HEK293 (cell line): Measurements from ENCODE around the gene GPR3.

Experiments used
- CTCF ChIA-PET: fragments of 350-600 bp; formaldehyde crosslinking; extraction: SDS; loops from one replicate; lab custom pipeline; 2021; ENCODE audit warnings: antibody characterized with exemption; lab: Yijun Ruan, JAX
- POLR2A ChIA-PET: fragments of 300-600 bp; formaldehyde crosslinking; extraction: SDS; loops from one replicate; lab custom pipeline; 2020; ENCODE audit warnings: antibody characterized with exemption, inconsistent platforms; lab: Yijun Ruan, JAX
- H3K27ac ChIP-seq: fragments of 200-500 bp; sonication (Bioruptor generic); 2 replicates; pipeline ENCODE4 v1.5.1; 2014; ENCODE audit warnings: low read depth, low read length, control low read depth, inconsistent platforms; ENCODE audit errors: extremely low read depth
- H3K36me3 ChIP-seq, 2 experiments: fragments of 200-500 bp in 1 of 2; sonication (Bioruptor generic) in 1 of 2; 1 replicate in 1 of 2; 2 replicates in 1 of 2; pipeline ENCODE4 v1.5.1; 2014 to 2017; ENCODE audit warnings: inconsistent platforms in 2 of 2, low read length in 2 of 2; ENCODE audit not compliant: control insufficient read depth in 2 of 2, insufficient read depth in 1 of 2
- H3K4me1 ChIP-seq: fragments of 200-500 bp; sonication (Bioruptor generic); 2 replicates; pipeline ENCODE4 v1.5.1; 2014; ENCODE audit warnings: mild to moderate bottlenecking, low read length, inconsistent platforms; ENCODE audit not compliant: control insufficient read depth, insufficient read depth
- H3K4me3 ChIP-seq: 2 replicates; pipeline ENCODE4 v1.5.1; 2011; ENCODE audit warnings: low read depth, mild to moderate bottlenecking, control low read depth, low read length, moderate library complexity
- H3K9me3 ChIP-seq: fragments of 200-500 bp; sonication (Bioruptor generic); 2 replicates; pipeline ENCODE4 v1.5.1; 2014; ENCODE audit warnings: low read depth, low read length, inconsistent platforms; ENCODE audit not compliant: control insufficient read depth, insufficient read depth
- EGR2 ChIP-seq: fragments of 450-650 bp; formaldehyde crosslinking; IDR thresholded peaks from 2 replicates; pipeline ENCODE4 v1.5.1; 2016; ENCODE audit warnings: low read depth, missing biosample characterization, missing genetic modification characterization
- IKZF3 ChIP-seq: fragments of 450-650 bp; IDR thresholded peaks from 2 replicates; pipeline ENCODE4 v1.5.0; 2018; ENCODE audit warnings: missing biosample characterization, mild to moderate bottlenecking, missing genetic modification characterization, moderate library complexity
- SCRT1 ChIP-seq: fragments of 450-650 bp; formaldehyde crosslinking; IDR thresholded peaks from 2 replicates; pipeline ENCODE4 v1.5.1; 2016; ENCODE audit warnings: missing biosample characterization, missing genetic modification characterization, borderline replicate concordance
- SP2 ChIP-seq: fragments of 450-650 bp; formaldehyde crosslinking; IDR thresholded peaks from 2 replicates; pipeline ENCODE4 v1.5.1; 2016; ENCODE audit warnings: missing biosample characterization, missing genetic modification characterization
- WT1 ChIP-seq: fragments of 450-650 bp; formaldehyde crosslinking; IDR thresholded peaks from 2 replicates; pipeline ENCODE4 v1.5.1; 2016; ENCODE audit warnings: missing biosample characterization, missing genetic modification characterization
- ZBTB11 ChIP-seq: fragments of 450-650 bp; formaldehyde crosslinking; conservative IDR thresholded peaks from 2 replicates; pipeline ENCODE4 v1.5.1; 2016; ENCODE audit warnings: low read depth, missing biosample characterization, missing genetic modification characterization
- ZBTB20 ChIP-seq: fragments of 450-650 bp; formaldehyde crosslinking; IDR thresholded peaks from 2 replicates; pipeline ENCODE4 v1.5.1; 2016; ENCODE audit warnings: missing biosample characterization, missing genetic modification characterization
- ZFP41 ChIP-seq: fragments of 450-650 bp; formaldehyde crosslinking; IDR thresholded peaks from 2 replicates; pipeline ENCODE4 v1.5.1; 2016; ENCODE audit warnings: missing biosample characterization, missing genetic modification characterization, borderline replicate concordance
- ZIC2 ChIP-seq: fragments of 450-650 bp; formaldehyde crosslinking; IDR thresholded peaks from 2 replicates; pipeline ENCODE4 v1.5.1; 2016; ENCODE audit warnings: missing biosample characterization, missing genetic modification characterization
- ZNF10 ChIP-seq: fragments of 450-650 bp; formaldehyde crosslinking; IDR thresholded peaks from 2 replicates; pipeline ENCODE4 v1.5.1; 2017; ENCODE audit warnings: missing biosample characterization, missing genetic modification characterization
- ZNF138 ChIP-seq: fragments of 450-650 bp; formaldehyde crosslinking; IDR thresholded peaks from 2 replicates; pipeline ENCODE4 v1.5.1; 2016; ENCODE audit warnings: missing biosample characterization, missing genetic modification characterization, borderline replicate concordance
- ZNF16 ChIP-seq: fragments of 450-650 bp; formaldehyde crosslinking; IDR thresholded peaks from 2 replicates; pipeline ENCODE4 v1.5.1; 2016; ENCODE audit warnings: low read depth, missing biosample characterization, missing genetic modification characterization
- ZNF184 ChIP-seq: fragments of 450-650 bp; IDR thresholded peaks from 2 replicates; pipeline ENCODE4 v1.5.1; 2018; ENCODE audit warnings: missing biosample characterization, mild to moderate bottlenecking, missing genetic modification characterization
- ZNF274 ChIP-seq, 2 experiments: fragments of 200-500 bp in 1 of 2; fragments of 450-650 bp in 1 of 2; sonication (Bioruptor generic) in 1 of 2; formaldehyde crosslinking in 1 of 2; IDR thresholded peaks; 2 replicates each; pipeline versions ENCODE4 v1.5.1 to v1.6.1; 2014 to 2016; ENCODE audit warnings: borderline replicate concordance in 1 of 2, inconsistent platforms in 1 of 2, low read length in 1 of 2, missing biosample characterization in 1 of 2, missing genetic modification characterization in 1 of 2
- ZNF350 ChIP-seq: fragments of 450-650 bp; formaldehyde crosslinking; IDR thresholded peaks from 2 replicates; pipeline ENCODE4 v1.5.0; 2017; ENCODE audit warnings: missing biosample characterization, mild to moderate bottlenecking, missing genetic modification characterization
- ZNF362 ChIP-seq: fragments of 450-650 bp; formaldehyde crosslinking; IDR thresholded peaks from 2 replicates; pipeline ENCODE4 v1.5.1; 2016; ENCODE audit warnings: missing biosample characterization, missing genetic modification characterization
- ZNF394 ChIP-seq: fragments of 450-650 bp; formaldehyde crosslinking; IDR thresholded peaks from 2 replicates; pipeline ENCODE4 v1.5.1; 2016; ENCODE audit warnings: missing biosample characterization, missing genetic modification characterization, mild to moderate bottlenecking, moderate library complexity, borderline replicate concordance
- ZNF404 ChIP-seq: fragments of 450-650 bp; formaldehyde crosslinking; IDR thresholded peaks from 2 replicates; pipeline ENCODE4 v1.5.1; 2017; ENCODE audit warnings: missing biosample characterization, missing genetic modification characterization
- ZNF488 ChIP-seq: fragments of 450-650 bp; formaldehyde crosslinking; IDR thresholded peaks from 2 replicates; pipeline ENCODE4 v1.5.1; 2016; ENCODE audit warnings: missing biosample characterization, missing genetic modification characterization
- ZNF544 ChIP-seq: fragments of 450-650 bp; formaldehyde crosslinking; IDR thresholded peaks from 2 replicates; pipeline ENCODE4 v1.5.0; 2017; ENCODE audit warnings: missing biosample characterization, missing genetic modification characterization
- ZNF558 ChIP-seq: fragments of 450-650 bp; formaldehyde crosslinking; IDR thresholded peaks from 2 replicates; pipeline ENCODE4 v1.5.1; 2016; ENCODE audit warnings: missing biosample characterization, missing genetic modification characterization
- ZNF560 ChIP-seq: fragments of 450-650 bp; formaldehyde crosslinking; IDR thresholded peaks from 2 replicates; pipeline ENCODE4 v1.5.1; 2017; ENCODE audit warnings: missing biosample characterization, missing genetic modification characterization, borderline replicate concordance
- ZNF571 ChIP-seq: fragments of 450-650 bp; formaldehyde crosslinking; IDR thresholded peaks from 2 replicates; pipeline ENCODE4 v1.5.0; 2017; ENCODE audit warnings: missing biosample characterization, missing genetic modification characterization
- ZNF747 ChIP-seq: fragments of 450-650 bp; formaldehyde crosslinking; IDR thresholded peaks from 2 replicates; pipeline ENCODE4 v1.5.1; 2016; ENCODE audit warnings: missing biosample characterization, missing genetic modification characterization
- ZNF791 ChIP-seq: fragments of 450-650 bp; formaldehyde crosslinking; IDR thresholded peaks from 2 replicates; pipeline ENCODE4 v1.5.1; 2016; ENCODE audit warnings: missing biosample characterization, missing genetic modification characterization
- TF ChIP-seq, protein P1 (sequence below): fragments of 450-650 bp; formaldehyde crosslinking; IDR thresholded peaks from 2 replicates; pipeline ENCODE4 v1.5.1; 2016; ENCODE audit warnings: missing biosample characterization, missing genetic modification characterization, low read depth

Gene GPR3

GRCh38 chr1:27366113-27366410 lies 26.4 kb upstream of the GPR3 start (continued):
- TF ChIP-seq ZIC2 (no peak), ZNF274 (IDR thresholded peaks at IDR 0.05; ENCODE audit: low read length) (no peak), ZNF274 (tag by site-specific recombination; IDR thresholded peaks at IDR 0.05; ENCODE audit: borderline replicate concordance) (no peak), IKZF3 (tag by site-specific recombination) (no peak), SP2 (tag by site-specific recombination) (peak; percentile 3; the same call in 1 of the 2 replicates), ZNF404 (tag by site-specific recombination) (no peak)

- Histone ChIP-seq H3K9me3 (no peaks in the 10 kb centered on the region), H3K27ac (peak within 1 kb of the TSS; percentile 78), H3K4me3 (peak within 1 kb of the TSS; percentile 60), H3K4me1 (peaks cover 2% of the 10 kb centered on the region; the same call in 1 of the 2 replicates), H3K36me3 (peaks cover 0 to 26% of the 10 kb centered on the region in 2 experiments; a peak in 1 of 3 replicates)
- CTCF ChIA-PET = interaction anchor here (0.6 to 5.1 kb wide), 27 partner anchors 9 to 1896 kb away, joined by 3 to 84 read pairs (median 5); partner anchors contain the start of gene CD164L2
- POLR2A ChIA-PET = interaction anchor here (0.5 to 2.6 kb wide), 21 partner anchors 10 to 804 kb away, joined by 3 to 23 read pairs (median 5); partner anchors contain the start of genes AHDC1, SLC9A1, STX12 and SYTL1
- no peak for TF ChIP-seq ZNF560
- TF ChIP-seq ZFP41 = no peak
- TF ChIP-seq ZBTB20 (tag by site-specific recombination) = peak; percentile 91
- peak; percentile 27; the same call in 1 of the 2 replicates for TF ChIP-seq EGR2 (tag by site-specific recombination)
- TF ChIP-seq SP2 (tag by site-specific recombination) = peak; percentile 84
- no peak for TF ChIP-seq ZNF544 (tag by site-specific recombination)
- peak; percentile 52; the same call in 1 of the 2 replicates for TF ChIP-seq SCRT1 (tag by site-specific recombination)
- no peak for TF ChIP-seq ZNF16 (tag by site-specific recombination)
- TF ChIP-seq ZBTB11 = peak; percentile 32
- TF ChIP-seq ZNF350 = no peak
- no peak for TF ChIP-seq ZNF138
- TF ChIP-seq WT1 = peak; percentile 60; the same call in 1 of the 2 replicates
- no peak for TF ChIP-seq ZNF747 (tag by site-specific recombination)
- TF ChIP-seq ZNF184 = 0 out of 2 replicates have a peak, but pooled peaks have one; percentile 58
- TF ChIP-seq, protein P1, sequence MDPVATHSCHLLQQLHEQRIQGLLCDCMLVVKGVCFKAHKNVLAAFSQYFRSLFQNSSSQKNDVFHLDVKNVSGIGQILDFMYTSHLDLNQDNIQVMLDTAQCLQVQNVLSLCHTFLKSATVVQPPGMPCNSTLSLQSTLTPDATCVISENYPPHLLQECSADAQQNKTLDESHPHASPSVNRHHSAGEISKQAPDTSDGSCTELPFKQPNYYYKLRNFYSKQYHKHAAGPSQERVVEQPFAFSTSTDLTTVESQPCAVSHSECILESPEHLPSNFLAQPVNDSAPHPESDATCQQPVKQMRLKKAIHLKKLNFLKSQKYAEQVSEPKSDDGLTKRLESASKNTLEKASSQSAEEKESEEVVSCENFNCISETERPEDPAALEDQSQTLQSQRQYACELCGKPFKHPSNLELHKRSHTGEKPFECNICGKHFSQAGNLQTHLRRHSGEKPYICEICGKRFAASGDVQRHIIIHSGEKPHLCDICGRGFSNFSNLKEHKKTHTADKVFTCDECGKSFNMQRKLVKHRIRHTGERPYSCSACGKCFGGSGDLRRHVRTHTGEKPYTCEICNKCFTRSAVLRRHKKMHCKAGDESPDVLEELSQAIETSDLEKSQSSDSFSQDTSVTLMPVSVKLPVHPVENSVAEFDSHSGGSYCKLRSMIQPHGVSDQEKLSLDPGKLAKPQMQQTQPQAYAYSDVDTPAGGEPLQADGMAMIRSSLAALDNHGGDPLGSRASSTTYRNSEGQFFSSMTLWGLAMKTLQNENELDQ (tag by site-specific recombination) = no peak
- TF ChIP-seq ZNF10 = no peak
- 0 out of 2 replicates have a peak, but pooled peaks have one; percentile 39 for TF ChIP-seq ZNF558
- TF ChIP-seq ZNF571 (tag by site-specific recombination) = no peak
- TF ChIP-seq ZNF488 = no peak
- TF ChIP-seq ZNF791 (tag by site-specific recombination) = no peak
- no peak for TF ChIP-seq ZNF362 (tag by site-specific recombination)
- 0 out of 2 replicates have a peak, but pooled peaks have one; percentile 13 for TF ChIP-seq ZNF394 (tag by site-specific recombination)
Measured at GRCh38 chr1:27366411-27367159, 25.8 kb upstream of the GPR3 start, which contains the start of gene MAP3K6. TSS of gene MAP3K6 (minus strand) at chr1:27366961. CDS start at chr1:27366597, 364 bp downstream.
